Measurements from ENCODE around the gene ROGDI.
"Not testable (repeated sequence)": the region's sequence is repeated elsewhere in the genome, so short reads cannot be mapped to it uniquely, and the experiment has no call there.

Gene ROGDI

DNA sequence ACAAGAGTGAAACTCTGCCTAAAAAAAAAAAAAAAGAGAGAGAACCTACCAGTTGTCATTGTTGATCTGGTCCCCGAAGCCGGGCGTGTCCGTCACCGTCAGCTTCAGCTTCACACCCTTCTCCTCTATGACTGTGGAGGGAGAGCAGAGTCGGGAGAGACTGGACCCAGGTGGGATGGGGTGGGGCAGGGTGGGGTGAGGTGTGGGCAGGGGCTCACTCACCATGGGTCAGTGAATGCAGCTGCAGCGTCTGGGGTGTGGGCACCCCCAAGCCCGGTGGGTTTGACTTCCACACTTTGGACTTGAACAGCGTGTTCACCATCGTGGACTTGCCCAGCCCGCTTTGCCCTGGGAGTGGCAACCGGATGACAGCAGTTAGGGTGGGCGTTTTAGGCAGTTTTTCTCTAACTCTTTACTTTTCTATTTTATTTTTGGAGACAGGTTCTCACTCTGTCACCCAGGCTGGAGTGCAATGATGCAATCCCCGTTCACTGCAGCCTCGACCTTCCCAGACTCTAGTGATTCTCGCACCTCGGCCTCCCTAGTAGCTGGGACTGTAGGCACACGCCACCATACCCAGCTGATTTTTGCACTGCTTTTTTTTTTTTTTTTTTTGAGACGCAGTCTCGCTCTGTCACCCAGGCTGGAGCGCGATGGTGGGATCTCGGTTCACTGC is 16.5 kb downstream of the ROGDI start:
- Histone ChIP-seq H2AK5ac (ENCODE audit: low read length) (no peak overlapping the region), H3K79me2 (ENCODE audit: control insufficient read depth, insufficient read depth, low read length, poor library complexity) (no peaks in the 10 kb centered on the region), H3K18ac (ENCODE audit: low read length) (no peak overlapping the region), H3K9me3 (ENCODE audit: insufficient read depth, low read depth, low read length) (peaks cover 4% of the 10 kb centered on the region), H3K4ac (ENCODE audit: low read depth, low read length) (no peak overlapping the region), H4K91ac (ENCODE audit: low read depth, low read length) (no peak overlapping the region), H3K36me3 (ENCODE audit: control insufficient read depth in 1 of 2, insufficient read depth in 2 of 2, low read length in 2 of 2) (no peaks in the 10 kb centered on the region), H2BK5ac (ENCODE audit: low read depth, low read length, poor library complexity) (no peak overlapping the region), H4K8ac (ENCODE audit: low read depth, low read length) (no peak overlapping the region), H3K4me2 (ENCODE audit: low read length) (no peak overlapping the region), H3K79me1 (ENCODE audit: low read length) (no peaks in the 10 kb centered on the region), H3K14ac (ENCODE audit: low read length) (no peak overlapping the region), H2BK120ac (ENCODE audit: insufficient read depth, low read length, poor library complexity) (no peak overlapping the region), H3K4me1 (ENCODE audit: control insufficient read depth in 1 of 2, insufficient read depth in 2 of 2, low read length in 2 of 2) (no peaks in the 10 kb centered on the region), H2AFZ (ENCODE audit: insufficient read depth, low read length, poor library complexity) (no peak overlapping the region), H3K27me3 (ENCODE audit: insufficient read depth, low read length) (no peaks in the 10 kb centered on the region), H2BK12ac (ENCODE audit: low read length) (no peak overlapping the region), H3K4me3 (ENCODE audit: low read depth, low read length) (no peak overlapping the region), H3K9ac (ENCODE audit: low read length) (no peak overlapping the region), H3K27ac (ENCODE audit: low read depth, low read length) (no peak overlapping the region), H3K23ac (ENCODE audit: low read length) (no peak overlapping the region), H4K12ac (ENCODE audit: low read depth, low read length) (no peak overlapping the region)
- no CpG with 5 or more reads among the region's 23 CpGs for WGBS (ENCODE audit: extremely low coverage, insufficient coverage, insufficient read length)
- DNase-seq, result peak in 1 of 2 donors; percentile 40

- H2AK5ac ChIP-seq (ENCODE audit: low read length); H3K4me2 ChIP-seq (ENCODE audit: low read length); H3K18ac ChIP-seq (ENCODE audit: low read length); H3K4me1 ChIP-seq (ENCODE audit: control insufficient read depth in 1 of 2, insufficient read depth in 2 of 2, low read length in 2 of 2); H2BK5ac ChIP-seq (ENCODE audit: low read depth, low read length, poor library complexity); H2BK120ac ChIP-seq (ENCODE audit: insufficient read depth, low read length, poor library complexity); H3K27me3 ChIP-seq (ENCODE audit: insufficient read depth, low read length); H2AFZ ChIP-seq (ENCODE audit: insufficient read depth, low read length, poor library complexity); H3K14ac ChIP-seq (ENCODE audit: low read length); H3K23ac ChIP-seq (ENCODE audit: low read length); H3K36me3 ChIP-seq (ENCODE audit: control insufficient read depth in 1 of 2, insufficient read depth in 2 of 2, low read length in 2 of 2); DNase-seq; H2BK12ac ChIP-seq (ENCODE audit: low read length); H4K8ac ChIP-seq (ENCODE audit: low read depth, low read length); H4K91ac ChIP-seq (ENCODE audit: low read depth, low read length); H3K4ac ChIP-seq (ENCODE audit: low read depth, low read length); H3K9ac ChIP-seq (ENCODE audit: low read length); H4K12ac ChIP-seq (ENCODE audit: low read depth, low read length); H3K79me1 ChIP-seq (ENCODE audit: low read length); H3K79me2 ChIP-seq (ENCODE audit: control insufficient read depth, insufficient read depth, low read length, poor library complexity); H3K9me3 ChIP-seq (ENCODE audit: insufficient read depth, low read depth, low read length); H3K27ac ChIP-seq (ENCODE audit: low read depth, low read length); H3K4me3 ChIP-seq (ENCODE audit: low read depth, low read length): not testable (repeated sequence)
- WGBS (ENCODE audit: extremely low coverage, insufficient coverage, insufficient read length), result no CpG with 5 or more reads among the region's 14 CpGs
Measured at GRCh38 chr16:4784444-4784987, 17.9 kb downstream of the ROGDI start.

- no peaks in the 10 kb centered on the region for H3K79me2 ChIP-seq (ENCODE audit: control insufficient read depth, insufficient read depth, low read length, poor library complexity)
- peaks cover 7% of the 10 kb centered on the region for H3K9me3 ChIP-seq (ENCODE audit: insufficient read depth, low read depth, low read length)
- H2BK120ac ChIP-seq (ENCODE audit: insufficient read depth, low read length, poor library complexity), result no peak overlapping the region
- no peak overlapping the region for H3K9ac ChIP-seq (ENCODE audit: low read length)
- H3K23ac ChIP-seq (ENCODE audit: low read length), result no peak overlapping the region
- H3K79me1 ChIP-seq (ENCODE audit: low read length), result no peaks in the 10 kb centered on the region
- H4K91ac ChIP-seq (ENCODE audit: low read depth, low read length), result no peak overlapping the region
- no peak overlapping the region for H3K4ac ChIP-seq (ENCODE audit: low read depth, low read length)
- H3K14ac ChIP-seq (ENCODE audit: low read length), result no peak overlapping the region
- no peak overlapping the region for H2AK5ac ChIP-seq (ENCODE audit: low read length)
- H3K4me3 ChIP-seq (ENCODE audit: low read depth, low read length), result no peak overlapping the region
- H4K12ac ChIP-seq (ENCODE audit: low read depth, low read length), result no peak overlapping the region
- no peak overlapping the region for H4K8ac ChIP-seq (ENCODE audit: low read depth, low read length)
- DNase-seq, result no peak
- H3K27ac ChIP-seq (ENCODE audit: low read depth, low read length), result no peak overlapping the region
- no peak overlapping the region for H3K18ac ChIP-seq (ENCODE audit: low read length)
- H3K4me2 ChIP-seq (ENCODE audit: low read length), result no peak overlapping the region
- no peaks in the 10 kb centered on the region for H3K36me3 ChIP-seq (ENCODE audit: control insufficient read depth in 1 of 2, insufficient read depth in 2 of 2, low read length in 2 of 2)
- H3K27me3 ChIP-seq (ENCODE audit: insufficient read depth, low read length), result no peaks in the 10 kb centered on the region
- whole genome bisulfite sequencing (ENCODE audit: extremely low coverage, insufficient coverage, insufficient read length), result no CpG with 5 or more reads among the region's 16 CpGs
- H2AFZ ChIP-seq (ENCODE audit: insufficient read depth, low read length, poor library complexity), result no peak overlapping the region
- H2BK5ac ChIP-seq (ENCODE audit: low read depth, low read length, poor library complexity), result no peak overlapping the region
- H3K4me1 ChIP-seq (ENCODE audit: control insufficient read depth in 1 of 2, insufficient read depth in 2 of 2, low read length in 2 of 2), result no peaks in the 10 kb centered on the region
- no peak overlapping the region for H2BK12ac ChIP-seq (ENCODE audit: low read length)
Measured at GRCh38 chr16:4783951-4784336, 18.5 kb downstream of the ROGDI start.

GRCh38 chr16:4783251-4783950 is 19.0 kb downstream of the ROGDI start:
- Histone ChIP-seq H4K12ac (ENCODE audit: low read depth, low read length) (no peak overlapping the region), H3K4me2 (ENCODE audit: low read length) (no peak overlapping the region), H3K14ac (ENCODE audit: low read length) (no peak overlapping the region), H3K18ac (ENCODE audit: low read length) (no peak overlapping the region), H2AK5ac (ENCODE audit: low read length) (no peak overlapping the region), H3K79me2 (ENCODE audit: control insufficient read depth, insufficient read depth, low read length, poor library complexity) (no peaks in the 10 kb centered on the region), H4K91ac (ENCODE audit: low read depth, low read length) (no peak overlapping the region), H3K27me3 (ENCODE audit: insufficient read depth, low read length) (no peaks in the 10 kb centered on the region), H3K23ac (ENCODE audit: low read length) (no peak overlapping the region), H2BK12ac (ENCODE audit: low read length) (no peak overlapping the region), H3K79me1 (ENCODE audit: low read length) (no peaks in the 10 kb centered on the region), H4K8ac (ENCODE audit: low read depth, low read length) (no peak overlapping the region), H3K4me1 (ENCODE audit: control insufficient read depth in 1 of 2, insufficient read depth in 2 of 2, low read length in 2 of 2) (no peaks in the 10 kb centered on the region), H2AFZ (ENCODE audit: insufficient read depth, low read length, poor library complexity) (no peak overlapping the region), H3K27ac (ENCODE audit: low read depth, low read length) (no peak overlapping the region), H2BK5ac (ENCODE audit: low read depth, low read length, poor library complexity) (no peak overlapping the region), H3K9ac (ENCODE audit: low read length) (no peak overlapping the region), H3K4me3 (ENCODE audit: low read depth, low read length) (no peak overlapping the region), H2BK120ac (ENCODE audit: insufficient read depth, low read length, poor library complexity) (no peak overlapping the region), H3K9me3 (ENCODE audit: insufficient read depth, low read depth, low read length) (peaks cover 7% of the 10 kb centered on the region), H3K36me3 (ENCODE audit: control insufficient read depth in 1 of 2, insufficient read depth in 2 of 2, low read length in 2 of 2) (no peaks in the 10 kb centered on the region), H3K4ac (ENCODE audit: low read depth, low read length) (no peak overlapping the region)
- no CpG with 5 or more reads among the region's 25 CpGs for WGBS (ENCODE audit: extremely low coverage, insufficient coverage, insufficient read length)
- DNase-seq, result no peak

Data from trophoblast cell (in vitro differentiated cells and primary cell).